Tibial artery (tissue), 4 donors: Measurements from ENCODE around the gene AGAP1.

ENCODE experiments used
- DNase-seq, 2 donors: peaks; one replicate each; pipeline ENCODE4 v3.0.0-alpha.2; 2019
- H3K27ac ChIP-seq, 2 donors: fragments of 200-600 bp; sonication (generic) in 1 of 2; 1 replicate in 1 of 2; 2 replicates in 1 of 2; pipeline ENCODE4 v1.5.1; 2018 to 2019; ENCODE audit warnings: mild to moderate bottlenecking in 1 of 2
- H3K27me3 ChIP-seq, 2 donors: fragments of 200-600 bp; sonication (generic) in 1 of 2; one replicate each; pipeline versions ENCODE4 v1.5.1 to v1.6.0; 2016 to 2019
- H3K36me3 ChIP-seq, 3 donors: fragments of 200-600 bp; sonication (generic) in 2 of 3; one replicate each; pipeline ENCODE4 v1.5.1; 2016 to 2019; ENCODE audit warnings: mild to moderate bottlenecking in 2 of 3
- H3K4me1 ChIP-seq, 4 donors: fragments of 200-600 bp; sonication (generic) in 2 of 4; 1 replicate in 3 of 4; 2 replicates in 1 of 4; pipeline ENCODE4 v1.5.1; 2016 to 2019
- H3K4me3 ChIP-seq, 2 donors: fragments of 200-600 bp; sonication (generic) in 1 of 2; 1 replicate in 1 of 2; 2 replicates in 1 of 2; pipeline ENCODE4 v1.5.1; 2018 to 2019; ENCODE audit warnings: mild to moderate bottlenecking in 2 of 2
- H3K9me3 ChIP-seq, 3 donors: fragments of 200-600 bp; sonication (generic) in 1 of 3; one replicate each; pipeline ENCODE4 v1.5.1; 2016 to 2019
- CTCF ChIP-seq, 2 experiments: fragments of 200-600 bp in 1 of 2; fragments of 450-650 bp in 1 of 2; IDR thresholded peaks; one replicate each; pipeline ENCODE4 v1.5.1; 2017 to 2019; ENCODE audit warnings: antibody characterized with exemption in 2 of 2, mild to moderate bottlenecking in 1 of 2, moderate library complexity in 1 of 2
- intact Hi-C: fragments of 100-400 bp; cut with DNase I; formaldehyde crosslinking; loops from one replicate; pipeline ENCODE4 v1.15.0; 2023; ENCODE audit warnings: low total_unique reads

Gene AGAP1

GRCh38 chr2:236085211-236085610 lies 591.4 kb downstream of the AGAP1 start:
- Histone ChIP-seq H3K9me3 (no peaks in the 10 kb centered on the region), H3K27me3 (no peaks in the 10 kb centered on the region), H3K4me3 (no peak overlapping the region), H3K27ac (no peak overlapping the region), H3K4me1 (no peaks in the 10 kb centered on the region), H3K36me3 (peaks cover 0 to under 1% (median 0%) of the 10 kb centered on the region in 3 donors)
- TF ChIP-seq CTCF (IDR thresholded peaks at IDR 0.05) = no peak
- DNase-seq = no peak
- intact Hi-C loops = no loop called here

- H3K36me3 ChIP-seq = no peaks in the 10 kb centered on the region
- intact Hi-C loops = no loop called here
- H3K4me3 ChIP-seq = no peak overlapping the region
- TF ChIP-seq CTCF (IDR thresholded peaks at IDR 0.05) = no peak
- H3K9me3 ChIP-seq = no peaks in the 10 kb centered on the region
- H3K4me1 ChIP-seq = no peaks in the 10 kb centered on the region
- no peak for DNase-seq
- no peak overlapping the region for H3K27ac ChIP-seq
- no peaks in the 10 kb centered on the region for H3K27me3 ChIP-seq
These were observed 591.8 kb downstream of the AGAP1 start for GRCh38 chr2:236085647-236086046.

GRCh38 chr2:236086403-236086970 lies 592.6 kb downstream of the AGAP1 start:
- no peak for DNase-seq
- H3K27ac ChIP-seq = no peak overlapping the region
- H3K4me1 ChIP-seq = no peaks in the 10 kb centered on the region
- H3K4me3 ChIP-seq = no peak overlapping the region
- TF ChIP-seq CTCF (IDR thresholded peaks at IDR 0.05) = no peak
- no peaks in the 10 kb centered on the region for H3K9me3 ChIP-seq
- no peaks in the 10 kb centered on the region for H3K36me3 ChIP-seq
- no peaks in the 10 kb centered on the region for H3K27me3 ChIP-seq
- intact Hi-C loops = no loop called here

GRCh38 chr2:236086971-236087465 lies 593.2 kb downstream of the AGAP1 start:
- Histone ChIP-seq H3K27me3 (no peaks in the 10 kb centered on the region), H3K4me1 (no peaks in the 10 kb centered on the region), H3K36me3 (no peaks in the 10 kb centered on the region), H3K27ac (no peak overlapping the region), H3K9me3 (no peaks in the 10 kb centered on the region), H3K4me3 (no peak overlapping the region)
- intact Hi-C loops = no loop called here
- DNase-seq = no peak
- no peak for TF ChIP-seq CTCF (IDR thresholded peaks at IDR 0.05)

- Histone ChIP-seq H3K4me1 (no peaks in the 10 kb centered on the region), H3K9me3 (no peaks in the 10 kb centered on the region), H3K27me3 (no peaks in the 10 kb centered on the region), H3K4me3 (no peak overlapping the region), H3K27ac (no peak overlapping the region), H3K36me3 (no peaks in the 10 kb centered on the region)
- intact Hi-C loops = no loop called here
- DNase-seq = no peak
- TF ChIP-seq CTCF (IDR thresholded peaks at IDR 0.05) = no peak
These were observed 594.7 kb downstream of the AGAP1 start for GRCh38 chr2:236088368-236089057.
